AG09309 (cell line): Measurements from ENCODE around the gene CD200.

Experiments
- DNase-seq: peaks from one replicate; pipeline ENCODE4 v3.0.0-alpha.2; 2010; ENCODE audit warnings: low read depth
- H3K4me3 ChIP-seq: 2 replicates; pipeline ENCODE4 v1.5.1; 2011; ENCODE audit warnings: mild to moderate bottlenecking, low read depth, low read length, moderate library complexity; ENCODE audit not compliant: control insufficient read depth
- TF ChIP-seq, protein P1 (sequence below): IDR thresholded peaks from 2 replicates; pipeline ENCODE4 v1.5.1; 2011; ENCODE audit warnings: mild to moderate bottlenecking, low read depth, low read length, inconsistent platforms; ENCODE audit not compliant: insufficient read depth, control insufficient read depth; ENCODE audit errors: missing control alignments

CD200 gene

DNA sequence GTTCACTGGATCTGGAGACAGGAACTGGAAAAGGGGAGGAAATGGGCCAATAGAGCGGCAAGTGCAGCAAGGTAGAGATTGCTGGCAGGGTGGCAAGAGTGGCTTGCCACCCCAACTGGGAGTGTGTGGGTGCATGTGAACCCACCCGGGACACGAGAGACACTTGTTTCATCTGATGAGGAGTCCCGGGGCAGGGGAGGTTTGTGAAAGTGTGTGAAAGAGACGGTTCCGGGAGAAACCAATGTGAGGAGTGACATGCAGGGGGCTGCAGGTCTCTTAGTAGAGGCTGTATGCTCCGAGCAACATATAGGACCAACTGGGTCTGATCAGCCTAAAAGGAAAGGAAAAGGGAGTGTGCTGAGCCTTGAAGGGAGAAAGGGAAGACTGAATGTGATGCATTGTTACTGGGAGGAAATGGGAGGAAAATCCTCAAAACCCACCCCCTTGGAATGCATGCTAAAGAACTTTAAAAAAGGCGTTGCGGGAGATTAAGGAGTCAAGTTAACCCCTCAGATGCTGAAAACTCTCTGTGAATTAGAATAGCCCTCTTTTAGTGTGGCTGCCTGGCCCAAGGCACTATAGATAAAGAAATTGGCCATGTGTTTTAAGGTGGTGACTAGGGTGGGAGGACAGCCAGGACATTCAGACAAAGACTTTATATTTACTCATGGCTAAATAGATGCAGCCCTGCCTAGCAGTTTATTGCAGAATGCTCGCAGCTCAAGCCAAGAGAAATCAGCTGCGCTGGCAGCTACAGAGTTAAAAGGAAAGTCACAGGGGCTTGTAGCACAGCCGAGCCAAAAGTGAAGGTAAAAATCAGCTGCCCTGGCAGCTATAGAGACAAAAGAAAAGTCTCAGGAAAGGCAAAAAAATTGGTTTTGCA lies 29.8 kb upstream of the CD200 start:
- DNase-seq = no peak
- TF ChIP-seq, protein P1, sequence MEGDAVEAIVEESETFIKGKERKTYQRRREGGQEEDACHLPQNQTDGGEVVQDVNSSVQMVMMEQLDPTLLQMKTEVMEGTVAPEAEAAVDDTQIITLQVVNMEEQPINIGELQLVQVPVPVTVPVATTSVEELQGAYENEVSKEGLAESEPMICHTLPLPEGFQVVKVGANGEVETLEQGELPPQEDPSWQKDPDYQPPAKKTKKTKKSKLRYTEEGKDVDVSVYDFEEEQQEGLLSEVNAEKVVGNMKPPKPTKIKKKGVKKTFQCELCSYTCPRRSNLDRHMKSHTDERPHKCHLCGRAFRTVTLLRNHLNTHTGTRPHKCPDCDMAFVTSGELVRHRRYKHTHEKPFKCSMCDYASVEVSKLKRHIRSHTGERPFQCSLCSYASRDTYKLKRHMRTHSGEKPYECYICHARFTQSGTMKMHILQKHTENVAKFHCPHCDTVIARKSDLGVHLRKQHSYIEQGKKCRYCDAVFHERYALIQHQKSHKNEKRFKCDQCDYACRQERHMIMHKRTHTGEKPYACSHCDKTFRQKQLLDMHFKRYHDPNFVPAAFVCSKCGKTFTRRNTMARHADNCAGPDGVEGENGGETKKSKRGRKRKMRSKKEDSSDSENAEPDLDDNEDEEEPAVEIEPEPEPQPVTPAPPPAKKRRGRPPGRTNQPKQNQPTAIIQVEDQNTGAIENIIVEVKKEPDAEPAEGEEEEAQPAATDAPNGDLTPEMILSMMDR = no peak
- H3K4me3 ChIP-seq = peak overlapping the region; percentile 31

DNA sequence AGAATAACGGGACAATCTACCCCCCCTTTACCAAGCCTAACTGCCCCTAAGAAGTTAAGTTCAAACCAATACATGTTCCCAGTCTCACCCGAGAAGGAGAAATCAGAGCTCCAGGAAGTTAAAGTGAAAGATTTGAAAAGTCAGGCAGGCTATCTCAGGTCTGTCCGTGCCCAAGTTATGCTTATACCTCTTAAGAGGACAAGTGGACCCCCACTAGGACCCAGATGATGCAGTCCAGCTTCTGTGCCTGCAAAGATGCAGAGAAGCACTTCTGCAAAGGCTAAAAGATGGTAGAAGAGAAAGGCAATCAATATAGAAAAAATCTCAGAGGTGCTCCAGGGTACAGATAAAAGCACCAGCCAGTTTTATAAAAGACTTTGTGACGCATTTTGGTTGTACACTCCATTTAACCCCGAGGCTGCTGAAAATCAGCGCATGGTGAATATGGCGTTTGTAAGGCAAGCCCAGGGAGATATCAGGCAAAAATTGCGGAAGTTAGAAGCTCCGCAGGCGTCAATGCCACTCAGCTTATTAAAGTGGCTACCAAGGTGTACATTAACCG lies 29.1 kb upstream of the CD200 start:
- no peak for DNase-seq
- H3K4me3 ChIP-seq = peak overlapping the region; percentile 31
- TF ChIP-seq, protein P1 = no peak

DNA sequence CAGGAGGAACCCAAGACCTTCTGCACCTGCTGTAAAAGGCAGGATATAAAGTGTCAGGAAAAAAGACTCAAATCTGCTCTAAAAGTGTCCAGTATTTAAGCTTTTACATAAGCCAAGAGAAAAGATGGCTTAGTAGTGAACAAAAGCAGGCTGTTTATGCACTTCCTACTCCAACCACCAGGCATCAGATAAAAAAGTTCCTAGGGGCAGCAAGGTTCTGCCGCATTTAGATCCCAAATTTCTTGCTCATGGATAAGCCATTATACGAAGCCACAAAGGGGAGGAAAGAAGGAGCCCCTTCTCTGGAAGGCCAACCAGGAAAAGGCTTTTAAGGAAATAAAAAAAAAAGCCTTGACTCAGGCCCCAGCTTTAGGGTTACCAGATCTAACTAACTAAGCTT lies 28.3 kb upstream of the CD200 start:
- TF ChIP-seq, protein P1 = peak; percentile 15
- no peak for DNase-seq
- no peak overlapping the region for H3K4me3 ChIP-seq

DNA sequence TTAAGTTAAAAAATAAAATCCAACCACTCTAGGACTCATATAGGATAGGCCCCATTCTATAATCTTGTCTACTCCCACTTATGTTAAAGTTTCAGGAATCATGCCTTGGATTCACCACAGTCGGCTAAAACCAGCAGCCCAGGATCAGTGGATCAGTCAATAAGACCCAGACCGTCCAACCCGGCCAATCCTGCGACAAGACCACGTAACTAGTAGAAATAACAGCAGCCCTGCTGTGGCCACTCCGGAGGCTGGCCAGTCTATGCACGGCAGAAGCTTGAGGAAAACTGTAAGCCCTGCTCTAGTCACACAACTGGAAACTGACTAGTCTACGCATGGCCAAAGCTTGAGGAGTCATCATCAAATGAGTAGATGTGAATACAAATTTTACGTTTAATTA lies 26.1 kb upstream of the CD200 start:
- TF ChIP-seq, protein P1 = no peak
- H3K4me3 ChIP-seq = no peak overlapping the region
- no peak for DNase-seq

DNA sequence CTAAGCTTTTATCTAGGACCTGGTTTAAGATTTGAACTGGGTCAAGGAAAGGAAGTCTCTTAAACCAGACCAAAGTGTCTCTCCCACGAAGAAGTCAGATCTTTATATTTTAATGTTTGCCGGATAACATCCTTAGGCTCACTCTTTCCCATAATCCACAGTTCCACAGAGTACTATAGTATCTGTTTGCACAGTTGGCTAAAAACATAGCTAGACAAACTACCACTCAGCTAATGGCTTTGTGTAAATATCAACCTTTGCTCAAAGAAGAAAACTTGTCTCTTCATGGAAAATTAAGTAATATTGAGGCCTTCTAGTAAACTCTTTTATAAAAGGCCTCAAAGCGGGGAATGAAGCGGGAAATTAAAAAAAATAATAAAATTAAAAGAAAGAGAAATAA lies 25.4 kb upstream of the CD200 start:
- DNase-seq = no peak
- TF ChIP-seq, protein P1 = no peak
- no peak overlapping the region for H3K4me3 ChIP-seq

DNA sequence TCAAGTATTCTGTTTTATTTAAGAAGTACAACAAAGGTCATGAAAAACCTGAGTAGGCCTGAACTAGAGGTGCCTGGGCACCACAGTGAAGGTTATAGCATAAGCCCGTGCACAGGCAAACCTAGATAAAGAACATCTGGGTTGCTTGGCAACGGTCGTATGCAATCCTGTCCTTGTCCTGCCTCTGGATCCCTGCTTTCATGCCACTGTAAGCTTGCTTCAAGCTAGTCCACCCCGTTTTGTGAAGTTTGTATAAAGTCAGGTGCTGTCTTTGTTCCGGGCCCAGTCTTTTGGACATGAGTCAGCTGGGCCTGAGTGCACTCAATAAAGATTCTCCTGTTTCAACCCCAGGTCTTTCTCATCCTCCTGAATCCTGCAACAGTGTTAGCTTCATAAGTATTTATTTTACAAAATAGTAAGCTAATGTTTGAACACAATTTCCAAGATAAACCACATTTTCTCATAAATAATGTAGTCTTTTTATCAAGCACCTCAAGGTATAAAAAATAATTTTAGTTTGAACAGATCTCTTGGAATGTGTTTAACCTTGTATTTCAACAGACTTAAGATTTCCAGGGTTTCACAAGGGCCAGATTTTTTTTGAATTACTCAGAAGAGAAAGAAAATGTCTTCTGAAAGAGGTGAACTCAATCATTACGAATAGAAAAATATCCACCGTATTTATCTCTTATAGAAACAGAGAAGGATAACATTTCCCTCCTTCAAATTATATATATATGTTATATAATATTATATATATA lies 24.6 kb upstream of the CD200 start:
- no peak overlapping the region for H3K4me3 ChIP-seq
- TF ChIP-seq, protein P1 = no peak
- DNase-seq = no peak
